Stimulated activated CD4-positive, alpha-beta T cell treated with anti-CD3 and anti-CD28 coated beads, Interleukin-2, amount 100 ng/mL, for 4 hours (primary cell): ENCODE results near the gene EPS8L3.
A peak's percentile ranks its signal among the peaks of the same experiment; 100 is the strongest.

Experiments used
- DNase-seq: peaks from one replicate; pipeline ENCODE4 v3.0.0-alpha.2; 2020; ENCODE audit warnings: low read depth

Gene EPS8L3

GRCh38 chr1:109739738-109740614, 23.7 kb downstream of the EPS8L3 start:
- DNase-seq, result peak; percentile 84

GRCh38 chr1:109733236-109733870, 30.4 kb downstream of the EPS8L3 start:
- no peak for DNase-seq

- DNase-seq, result no peak
Observed at GRCh38 chr1:109732390-109732881, 31.3 kb downstream of the EPS8L3 start.

GRCh38 chr1:109730666-109731065, 33.1 kb downstream of the EPS8L3 start:
- DNase-seq, result no peak

GRCh38 chr1:109728870-109729269, 34.9 kb downstream of the EPS8L3 start:
- DNase-seq, result no peak

GRCh38 chr1:109726728-109727373, 36.9 kb downstream of the EPS8L3 start:
- no peak for DNase-seq

GRCh38 chr1:109726007-109726406, 37.7 kb downstream of the EPS8L3 start:
- no peak for DNase-seq

- DNase-seq, result no peak
Observed at GRCh38 chr1:109725510-109725909, 38.2 kb downstream of the EPS8L3 start.

- DNase-seq, result no peak
Observed at GRCh38 chr1:109724933-109725332, 38.8 kb downstream of the EPS8L3 start.

GRCh38 chr1:109722908-109723691, 40.6 kb downstream of the EPS8L3 start:
- no peak for DNase-seq

- DNase-seq, result no peak
Observed at GRCh38 chr1:109721971-109722370, 41.8 kb downstream of the EPS8L3 start.

GRCh38 chr1:109721042-109721441, 42.7 kb downstream of the EPS8L3 start:
- DNase-seq, result no peak

- DNase-seq, result no peak
Observed at GRCh38 chr1:109719337-109719837, 44.3 kb downstream of the EPS8L3 start.

- no peak for DNase-seq
Observed at GRCh38 chr1:109718495-109718894, 45.2 kb downstream of the EPS8L3 start.

- DNase-seq, result no peak
Observed at GRCh38 chr1:109717729-109718128, 46.0 kb downstream of the EPS8L3 start.

GRCh38 chr1:109716570-109717090, 47.1 kb downstream of the EPS8L3 start:
- no peak for DNase-seq

- no peak for DNase-seq
Observed at GRCh38 chr1:109716121-109716520, 47.6 kb downstream of the EPS8L3 start.

GRCh38 chr1:109714661-109715372, 48.9 kb downstream of the EPS8L3 start:
- DNase-seq, result no peak

- DNase-seq, result no peak
Observed at GRCh38 chr1:109713636-109714035, 50.1 kb downstream of the EPS8L3 start.

- DNase-seq, result no peak
Observed at GRCh38 chr1:109712321-109712864, 51.3 kb downstream of the EPS8L3 start.
